Keratinocyte (primary cell): Measurements from ENCODE around the gene CRACR2B.

Experiments used
- EZH2 ChIP-seq: IDR thresholded peaks from one replicate; pipeline ENCODE4 v1.6.1; 2012; ENCODE audit warnings: inconsistent platforms, mild to moderate bottlenecking, low read length, moderate library complexity
- TF ChIP-seq, protein P1 (sequence below), 3 experiments: IDR thresholded peaks in 1 of 3; conservative IDR thresholded peaks in 1 of 3; optimal IDR thresholded peaks in 1 of 3; 2 replicates in 2 of 3; 3 replicates in 1 of 3; pipeline versions ENCODE3 to v1.5.1; 2011; ENCODE audit warnings: low read length in 3 of 3, mild to moderate bottlenecking in 3 of 3, moderate library complexity in 2 of 3, control low read depth in 1 of 3, inconsistent platforms in 1 of 3; ENCODE audit not compliant: insufficient read depth in 2 of 3; ENCODE audit errors: extremely low read depth in 1 of 3

DNA sequence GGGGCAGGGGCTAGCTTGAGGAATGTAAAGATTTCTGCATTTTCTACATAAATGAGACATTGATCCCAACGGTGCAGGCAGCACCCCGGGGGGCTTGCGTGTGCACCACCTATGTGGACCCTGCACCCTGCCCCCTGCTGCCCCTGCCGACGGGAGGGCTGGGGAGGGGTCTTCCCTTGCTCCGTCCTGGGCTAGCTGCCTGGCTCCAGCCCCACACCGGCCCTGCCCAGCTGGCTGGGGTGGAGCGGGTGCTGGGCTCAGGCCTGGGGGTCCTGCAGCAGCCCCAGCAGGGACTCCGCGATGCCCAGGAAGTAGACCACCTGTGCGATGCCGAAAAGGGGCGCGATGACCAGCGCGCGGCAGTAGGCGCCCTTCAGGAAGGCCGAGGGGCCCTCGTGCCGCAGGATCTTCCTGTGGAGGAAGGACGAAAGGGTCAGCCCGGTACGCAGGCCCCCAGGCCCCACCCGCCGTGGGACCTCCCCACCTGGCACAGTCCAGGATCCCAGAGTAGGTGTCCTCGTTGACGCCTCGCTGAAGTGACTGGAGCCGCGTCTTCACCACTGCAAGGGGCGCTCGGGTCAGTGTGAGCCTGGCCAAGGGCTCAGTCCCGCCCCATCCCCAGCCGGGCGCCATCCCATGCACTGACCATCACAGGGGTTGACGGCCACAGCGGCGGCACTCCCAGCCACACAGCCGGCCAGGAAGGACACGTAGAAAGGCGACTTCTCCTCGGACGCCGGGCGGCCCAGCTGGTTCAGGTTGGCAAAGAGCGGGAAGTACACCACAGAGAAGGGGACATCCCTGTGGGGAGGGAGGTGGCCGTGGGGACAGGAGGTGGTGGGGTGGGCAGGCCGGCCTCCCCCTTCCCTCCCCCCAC, 35.8 kb upstream of the CRACR2B start:
- TF ChIP-seq, protein P1, sequence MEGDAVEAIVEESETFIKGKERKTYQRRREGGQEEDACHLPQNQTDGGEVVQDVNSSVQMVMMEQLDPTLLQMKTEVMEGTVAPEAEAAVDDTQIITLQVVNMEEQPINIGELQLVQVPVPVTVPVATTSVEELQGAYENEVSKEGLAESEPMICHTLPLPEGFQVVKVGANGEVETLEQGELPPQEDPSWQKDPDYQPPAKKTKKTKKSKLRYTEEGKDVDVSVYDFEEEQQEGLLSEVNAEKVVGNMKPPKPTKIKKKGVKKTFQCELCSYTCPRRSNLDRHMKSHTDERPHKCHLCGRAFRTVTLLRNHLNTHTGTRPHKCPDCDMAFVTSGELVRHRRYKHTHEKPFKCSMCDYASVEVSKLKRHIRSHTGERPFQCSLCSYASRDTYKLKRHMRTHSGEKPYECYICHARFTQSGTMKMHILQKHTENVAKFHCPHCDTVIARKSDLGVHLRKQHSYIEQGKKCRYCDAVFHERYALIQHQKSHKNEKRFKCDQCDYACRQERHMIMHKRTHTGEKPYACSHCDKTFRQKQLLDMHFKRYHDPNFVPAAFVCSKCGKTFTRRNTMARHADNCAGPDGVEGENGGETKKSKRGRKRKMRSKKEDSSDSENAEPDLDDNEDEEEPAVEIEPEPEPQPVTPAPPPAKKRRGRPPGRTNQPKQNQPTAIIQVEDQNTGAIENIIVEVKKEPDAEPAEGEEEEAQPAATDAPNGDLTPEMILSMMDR (optimal IDR thresholded peaks at IDR 0.05 in 1 of 3, IDR thresholded peaks at IDR 0.05 in 1 of 3, conservative IDR thresholded peaks at IDR 0.05 in 1 of 3; ENCODE audit: extremely low read depth in 1 of 3, insufficient read depth in 2 of 3, low read length in 3 of 3), result no peak
- no peak for TF ChIP-seq EZH2
